GM13976 (cell line): ENCODE results near the gene TRIM36.

Experiments
- DNase-seq: peaks from one replicate; pipeline ENCODE4 v3.0.0; 2012; ENCODE audit warnings: low spot score
- in situ Hi-C: fragments of 300-500 bp; cut with MboI; formaldehyde crosslinking; loops from one replicate; pipeline ENCODE4 v1.12.0; 2022; ENCODE audit warnings: low sequenced_read_pairs, mixed read lengths, inconsistent platforms; ENCODE audit not compliant: unreplicated experiment
- TF ChIP-seq, protein P1 (sequence below): IDR thresholded peaks from 2 replicates; pipeline ENCODE4 v1.5.1; 2012; ENCODE audit warnings: borderline replicate concordance, mild to moderate bottlenecking; ENCODE audit not compliant: insufficient read depth; ENCODE audit errors: extremely low read depth, missing control alignments, control extremely low read depth

TRIM36 gene, protein sequence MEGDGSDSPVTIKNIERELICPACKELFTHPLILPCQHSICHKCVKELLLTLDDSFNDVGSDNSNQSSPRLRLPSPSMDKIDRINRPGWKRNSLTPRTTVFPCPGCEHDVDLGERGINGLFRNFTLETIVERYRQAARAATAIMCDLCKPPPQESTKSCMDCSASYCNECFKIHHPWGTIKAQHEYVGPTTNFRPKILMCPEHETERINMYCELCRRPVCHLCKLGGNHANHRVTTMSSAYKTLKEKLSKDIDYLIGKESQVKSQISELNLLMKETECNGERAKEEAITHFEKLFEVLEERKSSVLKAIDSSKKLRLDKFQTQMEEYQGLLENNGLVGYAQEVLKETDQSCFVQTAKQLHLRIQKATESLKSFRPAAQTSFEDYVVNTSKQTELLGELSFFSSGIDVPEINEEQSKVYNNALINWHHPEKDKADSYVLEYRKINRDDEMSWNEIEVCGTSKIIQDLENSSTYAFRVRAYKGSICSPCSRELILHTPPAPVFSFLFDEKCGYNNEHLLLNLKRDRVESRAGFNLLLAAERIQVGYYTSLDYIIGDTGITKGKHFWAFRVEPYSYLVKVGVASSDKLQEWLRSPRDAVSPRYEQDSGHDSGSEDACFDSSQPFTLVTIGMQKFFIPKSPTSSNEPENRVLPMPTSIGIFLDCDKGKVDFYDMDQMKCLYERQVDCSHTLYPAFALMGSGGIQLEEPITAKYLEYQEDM

DNA sequence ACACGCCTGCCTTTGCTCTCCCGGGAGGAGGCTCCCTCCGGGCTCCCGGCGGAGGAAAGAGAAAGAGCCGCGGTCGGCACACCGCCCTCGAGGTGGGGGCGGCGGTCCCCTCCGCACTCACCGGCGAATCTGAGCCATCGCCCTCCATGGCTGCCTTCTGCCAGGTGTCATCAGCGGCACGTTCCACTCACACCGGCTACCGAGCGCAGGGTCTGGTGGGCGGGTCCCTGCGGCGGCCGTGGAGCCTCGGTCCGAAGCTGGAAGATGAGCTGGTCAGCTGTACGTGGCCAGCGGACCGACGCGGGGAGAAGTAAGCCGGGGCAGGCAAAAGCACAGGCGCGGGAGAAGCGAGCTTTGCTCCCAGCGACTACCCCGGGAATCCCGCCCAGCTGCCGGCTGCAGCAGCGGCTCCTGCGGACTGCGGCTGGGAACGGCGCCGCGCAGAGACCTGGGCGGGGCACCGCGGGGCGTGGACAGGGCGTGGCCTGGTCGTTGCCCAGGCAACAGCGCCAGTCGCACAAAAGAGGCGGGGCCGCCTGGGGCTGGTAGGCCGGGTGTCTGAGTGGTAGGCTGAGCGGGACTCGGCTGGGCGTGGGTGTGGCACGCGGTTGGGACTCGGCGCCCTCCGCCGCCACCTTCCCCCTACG lies at the start of gene TRIM36:
TRIM36 (minus strand) TSS at position 422 of the 647 bp plus-strand sequence; CDS start at position 148, 274 bp downstream.
- TF ChIP-seq, protein P1, sequence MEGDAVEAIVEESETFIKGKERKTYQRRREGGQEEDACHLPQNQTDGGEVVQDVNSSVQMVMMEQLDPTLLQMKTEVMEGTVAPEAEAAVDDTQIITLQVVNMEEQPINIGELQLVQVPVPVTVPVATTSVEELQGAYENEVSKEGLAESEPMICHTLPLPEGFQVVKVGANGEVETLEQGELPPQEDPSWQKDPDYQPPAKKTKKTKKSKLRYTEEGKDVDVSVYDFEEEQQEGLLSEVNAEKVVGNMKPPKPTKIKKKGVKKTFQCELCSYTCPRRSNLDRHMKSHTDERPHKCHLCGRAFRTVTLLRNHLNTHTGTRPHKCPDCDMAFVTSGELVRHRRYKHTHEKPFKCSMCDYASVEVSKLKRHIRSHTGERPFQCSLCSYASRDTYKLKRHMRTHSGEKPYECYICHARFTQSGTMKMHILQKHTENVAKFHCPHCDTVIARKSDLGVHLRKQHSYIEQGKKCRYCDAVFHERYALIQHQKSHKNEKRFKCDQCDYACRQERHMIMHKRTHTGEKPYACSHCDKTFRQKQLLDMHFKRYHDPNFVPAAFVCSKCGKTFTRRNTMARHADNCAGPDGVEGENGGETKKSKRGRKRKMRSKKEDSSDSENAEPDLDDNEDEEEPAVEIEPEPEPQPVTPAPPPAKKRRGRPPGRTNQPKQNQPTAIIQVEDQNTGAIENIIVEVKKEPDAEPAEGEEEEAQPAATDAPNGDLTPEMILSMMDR, result no peak
- in situ Hi-C loops, result no loop called here
- peak; percentile 95 for DNase-seq

DNA sequence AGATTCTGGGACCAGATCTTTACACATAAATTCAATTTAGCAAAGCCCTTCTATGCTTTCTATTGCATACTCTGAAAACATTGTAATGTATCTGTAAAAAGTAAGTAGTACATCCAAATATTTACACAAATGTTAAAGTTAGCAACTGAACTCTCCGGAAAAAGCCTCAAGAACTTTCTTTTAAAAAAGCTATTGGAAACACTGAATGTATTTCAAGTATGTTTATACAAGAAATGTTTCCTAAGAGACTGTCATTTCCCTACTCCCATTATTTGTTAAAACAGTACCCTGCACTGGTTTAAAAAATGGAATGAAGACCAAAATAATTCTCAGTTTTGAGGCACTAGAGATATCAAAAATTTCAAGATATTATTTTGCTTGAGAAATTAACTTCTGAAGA lies 44.8 kb upstream of the TRIM36 start:
- TF ChIP-seq, protein P1, result no peak
- DNase-seq, result no peak
- in situ Hi-C loops, result no loop called here

DNA sequence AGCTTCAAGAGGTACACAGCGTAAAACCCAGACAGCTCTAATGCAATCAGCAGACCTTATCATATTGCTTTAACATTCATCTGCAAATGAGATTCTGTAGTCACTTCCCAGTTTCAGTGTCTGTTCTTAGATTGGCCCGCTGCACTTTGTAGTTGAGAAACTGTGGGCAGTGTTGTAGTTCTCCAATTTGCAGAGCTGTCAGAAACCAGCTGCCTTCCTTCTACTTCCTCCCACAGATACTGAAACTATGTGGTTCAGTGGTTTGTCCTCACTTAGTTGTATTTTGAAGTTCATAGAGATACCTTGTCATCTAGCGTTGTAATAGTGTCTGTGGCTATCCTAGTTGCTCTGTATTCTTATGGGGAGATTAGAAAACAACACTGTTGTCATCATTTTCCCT lies 39.6 kb upstream of the TRIM36 start:
- DNase-seq, result peak; percentile 56
- in situ Hi-C loops, result no loop called here
- TF ChIP-seq, protein P1, result no peak

DNA sequence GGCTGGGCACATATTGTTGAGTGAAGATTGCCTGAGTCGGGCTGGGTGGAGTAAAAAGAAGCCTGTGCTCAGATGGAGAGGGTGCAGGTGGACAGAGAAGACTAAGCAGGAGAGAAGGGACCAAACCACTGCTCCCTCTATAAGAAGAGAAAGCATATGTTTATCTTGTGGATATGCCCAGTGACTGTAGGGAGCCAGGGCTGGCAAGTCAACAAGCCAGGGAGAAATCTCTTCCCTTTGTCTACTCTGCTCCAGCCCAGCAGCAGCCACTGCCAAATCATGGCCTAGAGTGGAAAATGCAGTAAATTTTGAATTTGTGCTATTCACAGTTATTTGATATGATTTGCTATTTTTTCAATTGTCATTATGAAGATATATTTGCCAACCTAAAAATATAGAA lies 33.2 kb upstream of the TRIM36 start:
- DNase-seq, result no peak
- in situ Hi-C loops, result no loop called here
- TF ChIP-seq, protein P1, result no peak

DNA sequence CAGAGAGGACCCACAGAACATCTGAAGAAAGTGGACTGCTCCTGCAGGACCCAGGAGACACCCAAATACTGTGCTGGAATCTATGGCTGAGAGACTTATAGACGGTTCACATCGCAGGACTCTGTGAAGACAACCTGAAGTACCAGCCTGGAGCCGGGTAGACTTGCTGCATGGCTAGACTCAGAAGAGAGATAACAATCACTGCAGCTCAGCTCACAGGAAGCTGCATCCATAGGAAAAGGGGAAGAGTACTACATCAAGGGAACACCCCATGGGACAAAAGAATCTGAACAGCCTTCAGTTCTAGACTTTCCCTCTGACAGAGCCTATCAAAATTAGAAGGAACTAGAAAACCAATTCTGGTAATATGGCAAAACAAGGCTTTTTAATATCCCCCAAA lies 26.5 kb upstream of the TRIM36 start:
- in situ Hi-C loops, result no loop called here
- TF ChIP-seq, protein P1, result no peak
- no peak for DNase-seq

DNA sequence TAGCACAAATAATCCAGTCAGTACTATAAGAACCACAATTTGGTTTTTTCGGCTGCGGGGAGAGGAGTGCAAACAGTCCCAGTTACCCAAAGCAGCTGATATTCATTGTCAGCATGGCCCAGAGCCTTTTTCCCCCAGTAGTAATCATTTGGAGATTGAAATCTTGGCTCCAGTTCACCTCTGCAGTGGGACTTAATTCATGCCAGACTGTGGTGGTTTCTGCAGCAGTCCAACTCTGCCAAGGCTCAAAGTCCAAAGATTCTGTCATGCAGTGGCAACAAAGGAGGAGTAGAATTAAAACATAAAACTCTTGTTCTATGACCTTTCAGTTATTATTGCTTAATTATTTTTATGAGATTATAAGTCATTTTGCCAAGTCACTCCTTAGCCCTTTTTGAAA lies 25.0 kb upstream of the TRIM36 start:
- TF ChIP-seq, protein P1, result no peak
- in situ Hi-C loops, result no loop called here
- DNase-seq, result no peak
